ENCODE measurements around the gene GFRA4. TPM values are rescaled to one million over a fixed set of nuclear protein-coding genes. Genes with fewer than 3 reads are reported as not detected.

GFRA4 gene
- total RNA-seq, 1 experiment from 2014 or later: not detected

GRCh38 chr20:3645309-3646066 lies 17.7 kb downstream of the GFRA4 start:
- no peak overlapping the region for H2AFZ ChIP-seq (ENCODE audit: low read depth, low read length, poor library complexity, severe bottlenecking)
- H3K4me3 ChIP-seq (replicated peaks in 1 of 2; ENCODE audit: low read depth in 1 of 2, low read length in 2 of 2): no peak overlapping the region
- ChIA-PET CTCF (no interaction called here), POLR2A (no interaction called here), RAD21 (ENCODE audit: low non-redundant PET in 1 of 2, low total read pairs in 2 of 2, uncharacterized antibody in 2 of 2, unreplicated experiment in 2 of 2) (no interaction called here)
- H3K4me1 ChIP-seq (ENCODE audit: control insufficient read depth in 1 of 2, insufficient read depth in 2 of 2, low read length in 2 of 2): no peaks in the 10 kb centered on the region
- DNase-seq (ENCODE audit: low read depth, low spot score) (no peak), ATAC-seq (no peak)
- TF ChIP-seq SRF (IDR thresholded peaks at IDR 0.05; ENCODE audit: low read depth) (no peak), YY1 (IDR thresholded peaks at IDR 0.05; ENCODE audit: extremely low read depth, insufficient replicate concordance, low read depth, low read length) (no peak)
- H3K9ac ChIP-seq (ENCODE audit: low read length): no peak overlapping the region
- H3K27ac ChIP-seq (ENCODE audit: low read depth, low read length): no peak overlapping the region
- H3K27me3 ChIP-seq (ENCODE audit: insufficient read depth, low read length): no peaks in the 10 kb centered on the region
- intact Hi-C loops (cut with micrococcal nuclease): no loop called here
- no peaks in the 10 kb centered on the region for H3K79me2 ChIP-seq (ENCODE audit: insufficient read depth, low read length)
- H3K9me3 ChIP-seq (ENCODE audit: control insufficient read depth in 1 of 2, insufficient read depth in 1 of 2, low read depth in 1 of 2, low read length in 2 of 2): peaks cover 0 to 4% of the 10 kb centered on the region in 2 experiments; a peak in 1 of 4 replicates
- no TSS peak for BruUV-seq (replicated peaks)
- H3K4me2 ChIP-seq (ENCODE audit: low read length): no peak overlapping the region
- H3K36me3 ChIP-seq (ENCODE audit: control insufficient read depth in 1 of 2, insufficient read depth in 2 of 2, low read length in 2 of 2): no peaks in the 10 kb centered on the region
- no peaks in the 10 kb centered on the region for H3K9me2 ChIP-seq (ENCODE audit: insufficient read depth)
- no peaks in the 10 kb centered on the region for H4K20me1 ChIP-seq (ENCODE audit: insufficient read depth)

- CTCF ChIA-PET: no interaction called here
- no peaks in the 10 kb centered on the region for H3K27me3 ChIP-seq (ENCODE audit: insufficient read depth, low read length)
- no TSS peak for BruUV-seq (replicated peaks)
- POLR2A ChIA-PET: no interaction called here
- no peak overlapping the region for H3K4me3 ChIP-seq (replicated peaks in 1 of 2; ENCODE audit: low read depth in 1 of 2, low read length in 2 of 2)
- RAD21 ChIA-PET (ENCODE audit: low non-redundant PET in 1 of 2, low total read pairs in 2 of 2, uncharacterized antibody in 2 of 2, unreplicated experiment in 2 of 2): no interaction called here
- no peak overlapping the region for H3K9ac ChIP-seq (ENCODE audit: low read length)
- no peak overlapping the region for H3K27ac ChIP-seq (ENCODE audit: low read depth, low read length)
- H2AFZ ChIP-seq (ENCODE audit: low read depth, low read length, poor library complexity, severe bottlenecking): no peak overlapping the region
- TF ChIP-seq EGR1 (IDR thresholded peaks at IDR 0.05; ENCODE audit: low read depth) (no peak), POLR2A (IDR thresholded peaks at IDR 0.05; ENCODE audit: borderline replicate concordance, extremely low read depth, insufficient read depth, insufficient read length) (no peak), EZH2phosphoT487 (IDR thresholded peaks at IDR 0.05; ENCODE audit: borderline replicate concordance) (no peak), ELF1 (IDR thresholded peaks at IDR 0.05; ENCODE audit: borderline replicate concordance, low read depth) (no peak), MAX (IDR thresholded peaks at IDR 0.05) (no peak), TCF7L2 (IDR thresholded peaks at IDR 0.05; ENCODE audit: borderline replicate concordance, extremely low read depth, insufficient read depth, insufficient read length) (no peak), YY1 (IDR thresholded peaks at IDR 0.05; ENCODE audit: extremely low read depth, insufficient replicate concordance, low read depth, low read length) (no peak), CEBPB (IDR thresholded peaks at IDR 0.05; ENCODE audit: low read depth) (no peak), JUND (IDR thresholded peaks at IDR 0.05) (no peak), ZFX (IDR thresholded peaks at IDR 0.05) (no peak), ATF3 (IDR thresholded peaks at IDR 0.05) (no peak), ZNF274 (IDR thresholded peaks at IDR 0.05; ENCODE audit: low read depth, low read length) (no peak), REST (IDR thresholded peaks at IDR 0.05; ENCODE audit: low read depth) (no peak), SIN3A (IDR thresholded peaks at IDR 0.05; ENCODE audit: low read depth) (no peak), SP1 (IDR thresholded peaks at IDR 0.05; ENCODE audit: low read depth) (no peak)
- H3K4me2 ChIP-seq (ENCODE audit: low read length): no peak overlapping the region
- H4K20me1 ChIP-seq (ENCODE audit: insufficient read depth): no peaks in the 10 kb centered on the region
- H3K4me1 ChIP-seq (ENCODE audit: control insufficient read depth in 1 of 2, insufficient read depth in 2 of 2, low read length in 2 of 2): no peaks in the 10 kb centered on the region
- H3K9me2 ChIP-seq (ENCODE audit: insufficient read depth): no peaks in the 10 kb centered on the region
- no peaks in the 10 kb centered on the region; a peak in 1 of 4 replicates for H3K36me3 ChIP-seq (ENCODE audit: control insufficient read depth in 1 of 2, insufficient read depth in 2 of 2, low read length in 2 of 2)
- intact Hi-C loops (cut with micrococcal nuclease): no loop called here
- H3K9me3 ChIP-seq (ENCODE audit: control insufficient read depth in 1 of 2, insufficient read depth in 1 of 2, low read depth in 1 of 2, low read length in 2 of 2): peaks cover 4% of the 10 kb centered on the region in 2 experiments; a peak in 2 of 4 replicates
- no peak for ATAC-seq
- DNase-seq (ENCODE audit: low read depth, low spot score): no peak
- no peaks in the 10 kb centered on the region for H3K79me2 ChIP-seq (ENCODE audit: insufficient read depth, low read length)
Measured at GRCh38 chr20:3640259-3640658, 22.9 kb downstream of the GFRA4 start.
